HepG2 (cell line): ENCODE results near the gene FBXW12.

ENCODE experiments used
- CCAR2 ChIP-seq: fragments of 200-400 bp; formaldehyde crosslinking; optimal IDR thresholded peaks from 2 replicates; pipeline ENCODE3; 2018; ENCODE audit warnings: low read depth, mild to moderate bottlenecking, low read length, moderate library complexity
- KAT7 ChIP-seq: IDR thresholded peaks from 2 replicates; pipeline ENCODE4 v1.6.1; 2018; ENCODE audit warnings: borderline replicate concordance, missing compliant biosample characterization
- SOX13 ChIP-seq, 3 experiments: fragments of 450-650 bp in 1 of 3; sonication (generic) in 1 of 3; formaldehyde crosslinking in 1 of 3; IDR thresholded peaks in 2 of 3; conservative IDR thresholded peaks in 1 of 3; 2 replicates each; pipeline versions ENCODE4 v1.5.0 to v1.6.1; 2016 to 2020; ENCODE audit warnings: antibody characterized with exemption in 1 of 3, mild to moderate bottlenecking in 1 of 3, missing compliant biosample characterization in 1 of 3, missing genetic modification reagents in 1 of 3, moderate library complexity in 1 of 3
- TAF1 ChIP-seq: sonication (generic); formaldehyde crosslinking; IDR thresholded peaks from 2 replicates; pipeline ENCODE4 v1.4.0; 2020; ENCODE audit warnings: missing genetic modification reagents
- ZNF598 ChIP-seq: sonication (generic); formaldehyde crosslinking; IDR thresholded peaks from 2 replicates; pipeline ENCODE4 v1.5.1; 2020; ENCODE audit warnings: mild to moderate bottlenecking, missing genetic modification reagents, borderline replicate concordance
- TF ChIP-seq, protein P1 (sequence below): sonication (generic); formaldehyde crosslinking; IDR thresholded peaks from 2 replicates; pipeline ENCODE4 v1.4.0; 2020; ENCODE audit warnings: missing genetic modification reagents, mild to moderate bottlenecking, borderline replicate concordance
- TF ChIP-seq, protein P2 (sequence below): sonication (generic); formaldehyde crosslinking; IDR thresholded peaks from one replicate; pipeline ENCODE4 v1.5.1; 2020; ENCODE audit warnings: mild to moderate bottlenecking, missing genetic modification reagents; ENCODE audit errors: not compliant biosample characterization
- TF ChIP-seq, protein P3 (sequence below): sonication (generic); formaldehyde crosslinking; IDR thresholded peaks from 2 replicates; pipeline ENCODE4 v1.5.0; 2020; ENCODE audit warnings: mild to moderate bottlenecking, missing genetic modification reagents, moderate library complexity
- TF ChIP-seq, protein P4 (sequence below): sonication (generic); formaldehyde crosslinking; IDR thresholded peaks from 2 replicates; pipeline ENCODE4 v1.4.0; 2020; ENCODE audit warnings: missing genetic modification reagents
- TF ChIP-seq, protein P5 (sequence below), 2 experiments: sonication (generic) in 1 of 2; formaldehyde crosslinking in 1 of 2; IDR thresholded peaks; 2 replicates each; pipeline versions ENCODE4 v1.5.1 to v1.6.1; 2011 to 2020; ENCODE audit warnings: borderline replicate concordance in 1 of 2, low read depth in 1 of 2, low read length in 1 of 2, mild to moderate bottlenecking in 1 of 2, missing genetic modification reagents in 1 of 2, moderate library complexity in 1 of 2

DNA sequence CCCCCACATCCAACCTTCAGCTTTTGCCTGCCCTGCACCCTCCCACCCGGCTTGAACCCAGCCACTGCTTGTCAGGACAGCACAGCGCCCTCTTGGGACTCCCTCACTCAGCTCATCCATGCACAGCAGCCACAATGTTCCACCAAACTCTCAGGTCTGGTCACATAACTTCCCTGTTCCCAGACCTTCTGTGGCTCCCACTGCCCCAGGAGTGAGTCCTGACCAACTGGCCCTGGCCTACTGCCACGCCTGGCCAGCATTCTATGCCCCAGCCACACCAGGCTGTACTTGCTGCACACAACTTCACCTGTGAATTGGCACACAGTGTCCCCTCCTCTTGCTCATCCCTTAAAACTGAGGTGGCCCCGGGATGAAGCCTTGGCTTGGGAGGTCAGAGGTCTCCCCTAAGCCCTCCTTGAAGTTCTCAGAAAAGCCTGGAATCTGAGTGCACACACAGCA, 36.8 kb downstream of the FBXW12 start:
- TF ChIP-seq, protein P1, sequence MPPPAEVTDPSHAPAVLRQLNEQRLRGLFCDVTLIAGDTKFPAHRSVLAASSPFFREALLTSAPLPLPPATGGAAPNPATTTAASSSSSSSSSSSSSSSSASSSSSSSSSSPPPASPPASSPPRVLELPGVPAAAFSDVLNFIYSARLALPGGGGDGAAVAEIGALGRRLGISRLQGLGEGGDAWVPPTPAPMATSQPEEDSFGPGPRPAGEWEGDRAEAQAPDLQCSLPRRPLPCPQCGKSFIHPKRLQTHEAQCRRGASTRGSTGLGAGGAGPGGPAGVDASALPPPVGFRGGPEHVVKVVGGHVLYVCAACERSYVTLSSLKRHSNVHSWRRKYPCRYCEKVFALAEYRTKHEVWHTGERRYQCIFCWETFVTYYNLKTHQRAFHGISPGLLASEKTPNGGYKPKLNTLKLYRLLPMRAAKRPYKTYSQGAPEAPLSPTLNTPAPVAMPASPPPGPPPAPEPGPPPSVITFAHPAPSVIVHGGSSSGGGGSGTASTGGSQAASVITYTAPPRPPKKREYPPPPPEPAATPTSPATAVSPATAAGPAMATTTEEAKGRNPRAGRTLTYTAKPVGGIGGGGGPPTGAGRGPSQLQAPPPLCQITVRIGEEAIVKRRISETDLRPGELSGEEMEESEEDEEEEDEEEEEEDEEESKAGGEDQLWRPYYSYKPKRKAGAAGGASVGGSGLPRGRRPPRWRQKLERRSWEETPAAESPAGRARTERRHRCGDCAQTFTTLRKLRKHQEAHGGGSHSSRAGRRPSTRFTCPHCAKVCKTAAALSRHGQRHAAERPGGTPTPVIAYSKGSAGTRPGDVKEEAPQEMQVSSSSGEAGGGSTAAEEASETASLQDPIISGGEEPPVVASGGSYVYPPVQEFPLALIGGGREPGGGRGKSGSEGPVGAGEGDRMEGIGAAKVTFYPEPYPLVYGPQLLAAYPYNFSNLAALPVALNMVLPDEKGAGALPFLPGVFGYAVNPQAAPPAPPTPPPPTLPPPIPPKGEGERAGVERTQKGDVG (CRISPR knock-in tag) = no peak
- TF ChIP-seq, protein P2, sequence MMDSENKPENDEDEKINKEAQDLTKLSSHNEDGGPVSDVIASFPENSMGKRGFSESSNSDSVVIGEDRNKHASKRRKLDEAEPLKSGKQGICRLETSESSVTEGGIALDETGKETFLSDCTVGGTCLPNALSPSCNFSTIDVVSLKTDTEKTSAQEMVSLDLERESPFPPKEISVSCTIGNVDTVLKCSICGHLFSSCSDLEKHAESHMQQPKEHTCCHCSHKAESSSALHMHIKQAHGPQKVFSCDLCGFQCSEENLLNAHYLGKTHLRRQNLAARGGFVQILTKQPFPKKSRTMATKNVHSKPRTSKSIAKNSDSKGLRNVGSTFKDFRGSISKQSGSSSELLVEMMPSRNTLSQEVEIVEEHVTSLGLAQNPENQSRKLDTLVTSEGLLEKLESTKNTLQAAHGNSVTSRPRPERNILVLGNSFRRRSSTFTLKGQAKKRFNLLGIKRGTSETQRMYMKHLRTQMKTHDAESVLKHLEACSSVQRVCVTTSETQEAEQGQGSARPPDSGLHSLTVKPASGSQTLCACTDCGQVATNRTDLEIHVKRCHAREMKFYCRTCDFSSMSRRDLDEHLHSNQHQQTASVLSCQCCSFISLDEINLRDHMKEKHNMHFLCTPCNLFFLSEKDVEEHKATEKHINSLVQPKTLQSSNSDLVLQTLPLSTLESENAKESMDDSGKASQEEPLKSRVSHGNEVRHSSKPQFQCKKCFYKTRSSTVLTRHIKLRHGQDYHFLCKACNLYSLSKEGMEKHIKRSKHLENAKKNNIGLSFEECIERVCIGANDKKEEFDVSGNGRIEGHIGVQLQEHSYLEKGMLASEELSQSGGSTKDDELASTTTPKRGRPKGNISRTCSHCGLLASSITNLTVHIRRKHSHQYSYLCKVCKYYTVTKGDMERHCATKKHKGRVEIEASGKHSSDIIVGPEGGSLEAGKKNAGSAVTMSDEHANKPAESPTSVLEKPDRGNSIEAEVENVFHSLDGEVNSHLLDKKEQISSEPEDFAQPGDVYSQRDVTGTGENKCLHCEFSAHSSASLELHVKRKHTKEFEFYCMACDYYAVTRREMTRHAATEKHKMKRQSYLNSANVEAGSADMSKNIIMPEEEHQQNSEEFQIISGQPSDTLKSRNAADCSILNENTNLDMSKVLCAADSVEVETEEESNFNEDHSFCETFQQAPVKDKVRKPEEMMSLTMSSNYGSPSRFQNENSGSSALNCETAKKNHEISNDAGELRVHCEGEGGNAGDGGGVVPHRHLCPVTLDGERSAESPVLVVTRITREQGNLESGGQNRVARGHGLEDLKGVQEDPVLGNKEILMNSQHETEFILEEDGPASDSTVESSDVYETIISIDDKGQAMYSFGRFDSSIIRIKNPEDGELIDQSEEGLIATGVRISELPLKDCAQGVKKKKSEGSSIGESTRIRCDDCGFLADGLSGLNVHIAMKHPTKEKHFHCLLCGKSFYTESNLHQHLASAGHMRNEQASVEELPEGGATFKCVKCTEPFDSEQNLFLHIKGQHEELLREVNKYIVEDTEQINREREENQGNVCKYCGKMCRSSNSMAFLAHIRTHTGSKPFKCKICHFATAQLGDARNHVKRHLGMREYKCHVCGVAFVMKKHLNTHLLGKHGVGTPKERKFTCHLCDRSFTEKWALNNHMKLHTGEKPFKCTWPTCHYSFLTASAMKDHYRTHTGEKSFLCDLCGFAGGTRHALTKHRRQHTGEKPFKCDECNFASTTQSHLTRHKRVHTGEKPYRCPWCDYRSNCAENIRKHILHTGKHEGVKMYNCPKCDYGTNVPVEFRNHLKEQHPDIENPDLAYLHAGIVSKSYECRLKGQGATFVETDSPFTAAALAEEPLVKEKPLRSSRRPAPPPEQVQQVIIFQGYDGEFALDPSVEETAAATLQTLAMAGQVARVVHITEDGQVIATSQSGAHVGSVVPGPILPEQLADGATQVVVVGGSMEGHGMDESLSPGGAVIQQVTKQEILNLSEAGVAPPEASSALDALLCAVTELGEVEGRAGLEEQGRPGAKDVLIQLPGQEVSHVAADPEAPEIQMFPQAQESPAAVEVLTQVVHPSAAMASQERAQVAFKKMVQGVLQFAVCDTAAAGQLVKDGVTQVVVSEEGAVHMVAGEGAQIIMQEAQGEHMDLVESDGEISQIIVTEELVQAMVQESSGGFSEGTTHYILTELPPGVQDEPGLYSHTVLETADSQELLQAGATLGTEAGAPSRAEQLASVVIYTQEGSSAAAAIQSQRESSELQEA = no peak
- TF ChIP-seq CCAR2 (no peak), ZNF598 (CRISPR knock-in tag) (no peak), KAT7 (CRISPR knock-in tag) (no peak), TAF1 (CRISPR knock-in tag) (no peak), SOX13 (IDR thresholded peaks at IDR 0.05) (no peak), SOX13 (CRISPR knock-in tag; conservative IDR thresholded peaks at IDR 0.05 in 1 of 2, IDR thresholded peaks at IDR 0.05 in 1 of 2) (no peak)
- TF ChIP-seq, protein P3, sequence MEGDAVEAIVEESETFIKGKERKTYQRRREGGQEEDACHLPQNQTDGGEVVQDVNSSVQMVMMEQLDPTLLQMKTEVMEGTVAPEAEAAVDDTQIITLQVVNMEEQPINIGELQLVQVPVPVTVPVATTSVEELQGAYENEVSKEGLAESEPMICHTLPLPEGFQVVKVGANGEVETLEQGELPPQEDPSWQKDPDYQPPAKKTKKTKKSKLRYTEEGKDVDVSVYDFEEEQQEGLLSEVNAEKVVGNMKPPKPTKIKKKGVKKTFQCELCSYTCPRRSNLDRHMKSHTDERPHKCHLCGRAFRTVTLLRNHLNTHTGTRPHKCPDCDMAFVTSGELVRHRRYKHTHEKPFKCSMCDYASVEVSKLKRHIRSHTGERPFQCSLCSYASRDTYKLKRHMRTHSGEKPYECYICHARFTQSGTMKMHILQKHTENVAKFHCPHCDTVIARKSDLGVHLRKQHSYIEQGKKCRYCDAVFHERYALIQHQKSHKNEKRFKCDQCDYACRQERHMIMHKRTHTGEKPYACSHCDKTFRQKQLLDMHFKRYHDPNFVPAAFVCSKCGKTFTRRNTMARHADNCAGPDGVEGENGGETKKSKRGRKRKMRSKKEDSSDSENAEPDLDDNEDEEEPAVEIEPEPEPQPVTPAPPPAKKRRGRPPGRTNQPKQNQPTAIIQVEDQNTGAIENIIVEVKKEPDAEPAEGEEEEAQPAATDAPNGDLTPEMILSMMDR (CRISPR knock-in tag) = peak; percentile 34; the same call in 1 of the 2 replicates
- TF ChIP-seq, protein P4, sequence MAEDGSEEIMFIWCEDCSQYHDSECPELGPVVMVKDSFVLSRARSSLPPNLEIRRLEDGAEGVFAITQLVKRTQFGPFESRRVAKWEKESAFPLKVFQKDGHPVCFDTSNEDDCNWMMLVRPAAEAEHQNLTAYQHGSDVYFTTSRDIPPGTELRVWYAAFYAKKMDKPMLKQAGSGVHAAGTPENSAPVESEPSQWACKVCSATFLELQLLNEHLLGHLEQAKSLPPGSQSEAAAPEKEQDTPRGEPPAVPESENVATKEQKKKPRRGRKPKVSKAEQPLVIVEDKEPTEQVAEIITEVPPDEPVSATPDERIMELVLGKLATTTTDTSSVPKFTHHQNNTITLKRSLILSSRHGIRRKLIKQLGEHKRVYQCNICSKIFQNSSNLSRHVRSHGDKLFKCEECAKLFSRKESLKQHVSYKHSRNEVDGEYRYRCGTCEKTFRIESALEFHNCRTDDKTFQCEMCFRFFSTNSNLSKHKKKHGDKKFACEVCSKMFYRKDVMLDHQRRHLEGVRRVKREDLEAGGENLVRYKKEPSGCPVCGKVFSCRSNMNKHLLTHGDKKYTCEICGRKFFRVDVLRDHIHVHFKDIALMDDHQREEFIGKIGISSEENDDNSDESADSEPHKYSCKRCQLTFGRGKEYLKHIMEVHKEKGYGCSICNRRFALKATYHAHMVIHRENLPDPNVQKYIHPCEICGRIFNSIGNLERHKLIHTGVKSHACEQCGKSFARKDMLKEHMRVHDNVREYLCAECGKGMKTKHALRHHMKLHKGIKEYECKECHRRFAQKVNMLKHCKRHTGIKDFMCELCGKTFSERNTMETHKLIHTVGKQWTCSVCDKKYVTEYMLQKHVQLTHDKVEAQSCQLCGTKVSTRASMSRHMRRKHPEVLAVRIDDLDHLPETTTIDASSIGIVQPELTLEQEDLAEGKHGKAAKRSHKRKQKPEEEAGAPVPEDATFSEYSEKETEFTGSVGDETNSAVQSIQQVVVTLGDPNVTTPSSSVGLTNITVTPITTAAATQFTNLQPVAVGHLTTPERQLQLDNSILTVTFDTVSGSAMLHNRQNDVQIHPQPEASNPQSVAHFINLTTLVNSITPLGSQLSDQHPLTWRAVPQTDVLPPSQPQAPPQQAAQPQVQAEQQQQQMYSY = no peak
- TF ChIP-seq, protein P5, sequence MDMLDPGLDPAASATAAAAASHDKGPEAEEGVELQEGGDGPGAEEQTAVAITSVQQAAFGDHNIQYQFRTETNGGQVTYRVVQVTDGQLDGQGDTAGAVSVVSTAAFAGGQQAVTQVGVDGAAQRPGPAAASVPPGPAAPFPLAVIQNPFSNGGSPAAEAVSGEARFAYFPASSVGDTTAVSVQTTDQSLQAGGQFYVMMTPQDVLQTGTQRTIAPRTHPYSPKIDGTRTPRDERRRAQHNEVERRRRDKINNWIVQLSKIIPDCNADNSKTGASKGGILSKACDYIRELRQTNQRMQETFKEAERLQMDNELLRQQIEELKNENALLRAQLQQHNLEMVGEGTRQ (IDR thresholded peaks at IDR 0.05; ENCODE audit: low read depth, low read length) = no peak
- TF ChIP-seq, protein P5 (CRISPR knock-in tag; IDR thresholded peaks at IDR 0.05; ENCODE audit: borderline replicate concordance) = no peak
